HUDEP-2 (cell line): ENCODE results near the gene KRTAP4-3.
"Not testable (repeated sequence)": the region's sequence is repeated elsewhere in the genome, so short reads cannot be mapped to it uniquely, and the experiment has no call there.

ENCODE experiments used
- DNase-seq, 76 experiments: peaks; one replicate each; lab custom pipeline; 2025; ENCODE audit not compliant: unreplicated experiment in 76 of 76; lab: John Stamatoyannopoulos, UW

The KRTAP4-3 gene

DNA sequence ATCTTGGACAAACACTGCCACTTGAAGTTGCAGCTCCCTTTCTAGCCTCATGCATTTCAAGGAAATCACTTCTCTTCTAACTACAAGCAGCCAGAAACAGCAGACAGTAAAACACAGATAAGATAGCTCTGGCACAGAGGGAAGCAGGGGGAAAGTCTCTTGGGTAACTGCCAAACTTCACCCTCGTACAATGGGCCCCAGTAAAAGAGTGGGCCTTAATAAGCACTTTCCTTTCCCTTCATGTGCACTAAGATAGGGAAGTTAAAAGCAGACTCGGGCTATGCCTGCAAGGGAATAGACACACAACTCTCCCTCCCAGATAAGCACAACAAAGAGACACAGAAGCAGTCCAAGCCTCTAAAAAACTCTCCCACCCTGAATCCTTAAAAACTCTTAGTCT lies 14.2 kb downstream of the KRTAP4-3 start:
- DNase-seq = no peak

DNA sequence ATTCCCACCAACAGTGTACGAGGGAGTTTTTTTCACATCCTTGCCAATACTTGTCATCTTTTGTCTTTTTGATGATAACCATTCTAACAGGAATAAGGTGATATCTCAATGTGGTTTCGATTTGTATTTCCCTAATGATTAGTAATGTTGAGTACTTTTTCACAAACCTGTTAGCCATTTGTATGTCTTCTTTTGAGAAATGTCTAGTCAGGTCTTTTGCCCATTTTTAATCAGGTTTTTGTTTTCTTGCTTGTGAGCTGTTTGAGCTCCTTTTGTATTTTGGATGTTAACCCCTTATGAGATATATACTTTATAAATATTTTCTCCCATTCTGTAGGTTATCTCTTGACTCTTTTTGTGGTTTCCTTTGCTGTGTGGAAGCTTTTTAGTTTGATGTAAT lies 16.5 kb downstream of the KRTAP4-3 start:
- DNase-seq = no peak

DNA sequence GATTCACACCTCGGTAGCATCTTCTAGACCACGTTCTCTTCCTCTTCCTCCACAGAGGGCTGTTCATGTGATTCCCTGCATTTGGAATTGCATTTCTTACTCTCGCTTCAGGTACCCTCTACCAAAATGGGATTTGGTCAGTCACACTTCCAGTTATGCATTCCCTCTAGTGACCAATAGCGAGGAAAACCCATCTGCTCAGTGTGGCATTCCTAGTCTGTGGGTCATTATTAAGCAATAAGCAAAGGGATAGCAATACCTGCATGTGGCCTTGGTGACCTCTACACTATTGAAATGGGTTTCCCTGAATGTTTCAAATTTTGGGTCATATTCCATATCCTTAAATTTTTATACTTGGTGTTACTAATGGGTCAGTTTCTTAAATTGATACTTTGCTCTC lies 18.0 kb downstream of the KRTAP4-3 start:
- DNase-seq = no peak

DNA sequence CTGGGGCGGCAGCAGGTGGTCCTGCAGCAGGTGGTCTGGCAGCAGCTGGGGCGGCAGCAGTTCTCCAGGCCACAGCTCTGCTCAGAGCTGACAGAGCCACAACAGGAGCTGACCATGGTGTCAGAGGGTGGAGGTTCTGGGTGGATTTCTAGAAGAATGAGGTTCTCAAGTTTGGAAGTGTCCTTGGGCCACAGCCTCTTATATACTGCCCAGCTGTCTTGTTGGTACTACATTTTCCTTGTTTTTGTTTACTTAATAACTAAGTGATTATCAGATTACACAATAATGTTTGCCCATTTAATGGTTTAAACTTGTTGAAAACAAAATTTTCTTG lies 18.4 kb downstream of the KRTAP4-3 start, which contains the start of gene KRTAP4-5:
Gene KRTAP4-5, minus strand, starts transcription at position 174 of the 334 bp plus-strand sequence. Its CDS starts 58 bp downstream, at position 116.
- DNase-seq = no peak

DNA sequence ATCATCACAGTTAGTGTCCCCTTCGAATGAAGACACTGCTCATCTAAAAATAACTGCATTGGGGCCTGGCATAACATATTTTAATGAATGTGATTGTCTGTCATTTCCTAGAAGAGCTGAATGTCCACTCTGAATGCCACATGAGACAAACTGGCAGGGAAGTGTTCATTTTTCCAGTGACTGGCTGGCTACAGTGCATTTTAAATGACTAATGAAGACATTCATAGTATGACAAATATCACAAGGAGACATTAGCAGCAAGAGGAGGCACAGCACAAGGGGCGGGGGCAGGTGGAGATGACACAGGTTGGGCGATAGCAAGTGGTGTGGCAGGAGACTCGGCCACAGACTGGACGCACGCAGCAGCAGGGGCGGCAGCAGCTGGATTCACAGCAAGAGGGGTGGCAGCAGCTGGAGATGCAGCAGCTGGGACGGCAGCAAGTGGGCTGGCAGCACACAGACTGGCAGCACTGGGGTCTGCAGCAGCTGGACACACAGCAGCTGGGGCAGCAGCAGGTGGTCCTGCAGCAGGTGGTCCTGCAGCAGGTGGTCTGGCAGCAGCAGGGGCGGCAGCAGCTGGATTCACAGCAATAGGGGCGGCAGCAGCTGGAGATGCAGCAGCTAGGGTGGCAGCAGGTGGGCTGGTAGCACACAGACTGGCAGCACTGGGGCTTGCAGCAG lies 18.9 kb downstream of the KRTAP4-3 start:
- not testable (repeated sequence) for DNase-seq

DNA sequence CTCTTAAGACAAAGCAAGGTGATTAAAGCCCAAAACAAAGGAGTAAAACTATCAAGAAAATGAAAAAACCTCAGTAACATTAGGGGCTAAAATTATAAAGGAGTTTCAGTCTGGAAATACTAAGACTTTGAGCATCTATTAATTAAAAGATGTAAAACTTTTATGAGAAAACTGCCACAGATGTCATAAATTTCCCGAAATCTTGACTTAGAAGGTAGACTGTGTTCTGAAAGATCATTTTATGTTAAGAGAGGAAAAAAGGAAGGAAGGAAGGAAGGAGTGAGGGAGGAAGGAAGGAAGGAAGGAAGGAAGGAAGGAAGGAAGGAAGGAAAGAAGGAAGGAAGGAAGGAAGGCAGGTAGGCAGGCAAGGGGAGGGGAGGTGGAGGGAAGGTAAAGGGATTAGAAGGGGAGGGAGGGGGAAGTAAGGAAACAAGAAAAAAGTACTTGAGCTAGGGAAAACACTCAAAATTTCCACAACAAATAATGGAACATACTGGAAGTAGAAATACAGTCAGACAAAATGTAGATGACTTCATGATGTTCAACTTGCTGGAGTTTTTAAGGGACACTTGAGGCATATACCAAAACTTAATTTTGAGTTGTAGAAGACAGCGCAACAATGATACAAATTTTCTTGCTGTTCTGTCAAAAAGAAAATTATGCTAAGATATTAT lies 20.4 kb downstream of the KRTAP4-3 start:
- no peak for DNase-seq

DNA sequence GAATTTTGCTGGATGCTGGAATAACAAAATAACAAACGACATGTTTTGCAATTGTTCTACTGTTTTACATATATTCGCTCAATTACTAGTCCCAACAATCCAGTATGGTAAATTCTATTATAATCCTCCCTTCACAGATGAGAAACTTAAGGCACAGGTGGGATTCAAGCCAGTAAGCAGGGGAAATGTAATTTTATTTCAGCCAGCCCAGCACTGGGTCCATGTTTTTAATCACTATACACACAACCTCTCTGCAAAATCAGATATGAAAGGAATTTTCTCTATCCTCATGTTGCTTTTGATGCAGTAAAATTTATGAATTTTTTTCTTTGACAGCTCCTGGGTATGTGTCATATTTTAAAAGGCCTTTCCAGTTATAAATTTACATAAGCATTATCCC lies 22.8 kb downstream of the KRTAP4-3 start:
- DNase-seq = no peak

DNA sequence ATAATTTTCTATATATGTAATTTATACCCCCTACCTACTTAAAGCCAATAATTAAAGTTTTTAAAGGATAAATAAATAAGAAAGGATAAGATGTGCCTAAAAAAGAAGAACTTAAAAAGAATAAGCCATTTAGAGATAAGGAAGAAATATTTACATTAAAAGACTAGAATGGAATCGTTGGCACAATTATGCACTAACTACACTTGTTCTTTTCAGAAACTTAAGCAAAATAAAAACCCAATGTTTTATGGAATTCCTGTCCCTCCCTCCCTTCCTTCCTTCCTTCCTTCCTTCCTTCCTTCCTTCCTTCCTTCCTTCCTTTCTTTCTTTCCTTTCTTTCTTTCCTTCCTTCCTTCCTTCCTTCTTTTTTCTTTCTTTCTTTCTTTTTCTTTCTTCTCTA lies 23.2 kb downstream of the KRTAP4-3 start:
- no peak for DNase-seq

DNA sequence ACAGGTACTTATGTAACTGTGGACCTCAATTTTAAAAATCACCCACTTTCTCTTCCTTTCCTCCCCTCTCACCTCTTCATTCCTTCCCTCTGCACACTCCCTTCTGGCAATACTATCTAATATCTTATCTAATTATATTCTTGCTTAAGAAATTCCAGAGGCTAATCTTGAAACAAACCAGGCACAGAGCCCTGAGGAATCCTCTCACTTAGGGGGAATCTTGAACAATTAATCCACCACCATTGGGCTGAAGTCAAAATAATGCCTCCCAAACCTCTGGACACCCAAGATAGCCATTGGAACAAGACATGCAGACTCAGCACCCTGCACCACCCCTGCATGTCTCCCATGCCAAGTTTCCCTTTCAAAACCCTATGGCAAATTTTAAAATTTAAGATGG lies 26.7 kb downstream of the KRTAP4-3 start:
- DNase-seq = no peak

DNA sequence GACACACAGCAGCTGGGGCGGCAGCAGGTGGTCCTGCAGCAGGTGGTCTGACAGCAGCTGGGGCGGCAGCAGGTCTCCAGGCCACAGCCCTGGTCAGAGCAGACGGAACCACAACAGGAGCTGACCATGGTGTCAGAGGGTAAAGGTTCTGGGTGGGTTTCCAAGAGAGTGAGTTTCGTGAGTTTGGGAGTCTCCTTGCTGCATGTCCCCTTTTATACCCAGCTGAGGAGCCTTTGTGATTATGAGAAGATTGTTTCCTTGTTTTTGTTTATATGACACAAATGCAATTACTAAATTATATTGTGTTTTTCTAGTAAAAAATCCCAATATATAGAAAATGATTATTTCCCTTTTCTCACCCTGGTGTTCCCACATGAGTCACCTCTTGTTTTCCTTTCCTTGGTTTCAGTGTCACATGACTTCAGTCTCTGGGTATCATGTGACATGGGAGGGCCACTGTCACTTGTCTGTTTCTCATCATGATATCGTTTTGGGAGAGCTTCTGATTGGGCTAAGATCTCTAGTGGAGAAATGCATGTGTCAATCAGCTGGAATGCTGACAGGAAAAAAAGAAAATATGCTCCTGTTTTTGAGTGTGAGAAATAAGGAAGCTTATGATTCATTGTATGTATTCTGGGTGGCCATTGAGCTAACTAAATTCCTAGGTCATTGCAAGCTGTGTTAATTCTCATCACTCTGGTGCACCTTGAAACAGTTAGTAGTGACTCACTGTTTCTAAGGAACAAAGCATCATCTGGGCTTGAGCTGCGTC lies 27.5 kb downstream of the KRTAP4-3 start, which contains the start of gene KRTAP4-6:
Gene KRTAP4-6, minus strand, starts transcription at position 185 of the 772 bp plus-strand sequence. Its CDS starts 57 bp downstream, at position 128.
- DNase-seq = no peak

DNA sequence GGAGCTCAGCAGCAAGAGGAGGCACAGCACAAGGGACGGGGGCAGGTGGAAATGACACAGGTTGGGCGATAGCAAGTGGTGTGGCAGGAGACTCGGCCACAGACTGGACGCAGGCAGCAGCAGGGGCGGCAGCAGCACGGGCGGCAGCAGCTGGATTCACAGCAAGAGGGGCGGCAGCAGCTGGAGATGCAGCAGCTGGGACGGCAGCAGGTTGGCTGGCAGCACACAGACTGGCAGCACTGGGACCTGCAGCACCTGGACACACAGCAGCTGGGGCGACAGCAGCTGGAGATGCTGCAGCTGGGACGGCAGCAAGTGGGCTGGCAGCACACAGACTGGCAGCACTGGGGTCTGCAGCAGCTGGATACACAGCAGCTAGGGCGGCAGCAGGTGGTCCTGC lies 28.2 kb downstream of the KRTAP4-3 start:
- DNase-seq = not testable (repeated sequence)

DNA sequence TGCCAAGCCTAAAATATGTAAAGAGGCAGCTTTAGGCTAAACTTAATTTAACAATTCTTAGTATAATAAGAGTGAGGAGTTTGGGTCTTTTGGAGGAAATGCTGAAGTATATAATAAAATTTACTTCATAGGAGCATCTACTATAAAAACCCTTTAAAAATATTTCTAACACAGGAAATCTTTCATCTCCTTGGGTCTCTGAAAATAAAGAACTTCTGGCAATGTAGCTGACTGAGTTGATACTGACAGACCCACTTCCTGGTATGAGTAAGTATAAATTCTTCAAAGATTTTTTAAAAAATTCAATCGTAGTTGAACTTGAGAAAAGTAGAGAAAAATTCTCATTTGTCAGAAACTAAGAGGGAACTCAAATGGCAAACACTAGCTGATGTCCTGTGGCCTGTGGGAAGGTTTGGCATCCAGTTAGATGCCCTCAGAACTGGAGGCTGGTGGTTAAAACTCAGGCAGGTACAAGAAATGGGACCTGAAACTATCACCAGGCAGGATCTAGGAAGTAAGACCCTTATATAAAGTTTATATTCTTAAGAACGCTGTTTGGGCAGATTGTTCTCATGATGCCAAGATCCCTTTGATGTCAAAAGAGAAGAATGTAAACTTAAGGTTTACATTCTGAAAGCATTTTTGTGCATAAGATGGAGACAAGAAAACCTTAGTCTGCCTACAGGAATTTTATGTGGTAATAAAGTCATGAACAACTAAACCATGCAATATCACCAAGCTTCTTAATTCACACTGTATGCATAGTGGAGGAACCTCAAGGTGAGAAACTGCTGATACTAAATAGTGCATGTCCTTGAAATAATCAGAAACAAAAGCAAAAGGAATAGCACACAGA lies 33.9 kb downstream of the KRTAP4-3 start:
- no peak for DNase-seq

DNA sequence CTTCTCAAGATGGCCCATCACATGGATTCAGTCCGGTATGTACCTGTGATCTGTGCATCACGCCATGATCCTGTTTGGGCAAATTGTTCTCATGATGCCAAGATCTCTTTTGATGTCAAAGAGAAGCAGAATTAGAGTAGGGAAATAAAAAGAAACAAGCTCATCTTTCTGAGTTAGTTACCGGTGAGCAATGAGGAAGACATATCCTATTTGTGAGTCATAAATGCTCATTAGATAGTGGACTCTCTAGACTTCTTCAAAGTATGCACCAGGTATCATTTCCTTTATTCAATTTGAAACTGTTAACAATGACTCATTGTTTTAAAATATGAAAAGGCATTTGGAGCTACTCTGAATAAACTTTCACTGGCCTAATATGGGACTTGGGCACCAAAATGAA lies 36.0 kb downstream of the KRTAP4-3 start:
- DNase-seq = no peak

DNA sequence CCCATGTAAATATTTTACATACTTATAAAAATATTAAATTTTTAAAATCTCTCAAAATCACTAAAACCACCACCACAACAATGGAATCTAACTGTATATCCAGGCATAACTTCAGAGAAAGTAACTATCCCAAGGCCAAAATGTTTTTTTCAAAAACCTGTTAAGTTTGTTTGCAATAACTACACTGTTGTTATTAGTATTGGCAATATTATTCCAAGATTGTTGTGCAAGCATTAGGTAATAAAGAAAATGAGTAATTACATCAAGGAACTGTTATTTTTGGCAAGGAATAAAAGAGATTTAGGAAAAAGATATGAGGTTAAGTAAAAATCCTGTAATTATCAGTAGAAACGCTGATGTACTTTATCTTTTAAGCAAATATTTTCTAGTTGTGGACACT lies 40.6 kb downstream of the KRTAP4-3 start:
- no peak for DNase-seq

DNA sequence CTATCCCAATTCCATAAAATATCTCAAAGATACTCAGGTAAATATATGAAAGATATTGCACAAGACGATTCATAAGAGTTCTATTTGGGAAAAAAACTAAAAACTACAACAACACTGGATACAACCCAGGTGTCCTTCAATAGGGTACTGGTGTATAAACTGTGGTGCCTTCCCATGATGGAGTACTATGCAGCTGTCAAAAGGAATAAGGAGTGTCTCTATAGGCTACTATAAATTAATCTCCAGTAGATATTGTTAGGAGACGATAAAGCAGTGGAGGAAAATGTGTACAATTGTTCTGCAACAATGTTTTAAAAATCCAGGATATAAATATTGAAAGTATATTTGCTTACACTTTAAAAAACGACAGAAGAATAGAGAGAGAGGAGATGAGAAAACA lies 41.6 kb downstream of the KRTAP4-3 start:
- no peak for DNase-seq

DNA sequence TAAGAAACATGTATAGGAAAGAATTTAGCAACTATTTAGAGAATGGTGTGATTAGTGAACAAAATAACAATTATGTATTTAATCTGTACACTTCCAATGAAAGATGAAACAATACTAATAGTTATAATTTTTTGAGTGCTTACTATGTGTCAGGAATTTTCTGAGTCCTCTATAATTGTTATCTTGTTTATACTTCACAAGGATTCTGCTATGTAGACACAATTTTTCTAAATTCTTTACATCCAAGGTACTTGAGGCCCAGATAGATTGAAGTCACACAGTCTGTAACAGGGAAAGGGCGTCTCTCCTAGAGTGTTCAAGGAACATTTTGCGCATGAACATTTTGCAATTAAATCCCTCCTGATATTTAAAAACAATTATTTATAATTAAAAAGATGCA lies 43.0 kb downstream of the KRTAP4-3 start:
- no peak for DNase-seq

DNA sequence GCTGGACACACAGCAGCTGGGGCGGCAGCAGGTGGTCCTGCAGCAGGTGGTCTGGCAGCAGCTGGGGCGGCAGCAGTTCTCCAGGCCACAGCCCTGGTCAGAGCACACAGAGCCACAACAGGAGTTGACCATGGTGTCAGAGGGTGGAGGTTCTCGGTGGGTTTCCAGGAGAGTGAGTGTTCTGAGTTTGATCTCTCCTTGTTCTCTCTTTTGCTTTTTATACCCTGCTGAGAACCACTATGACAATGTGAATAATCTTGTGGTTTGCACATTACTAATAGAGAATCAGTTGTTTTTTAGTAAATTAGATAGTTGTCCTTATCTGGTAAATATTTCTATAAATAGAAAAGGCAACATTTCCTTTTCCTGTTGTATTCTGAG lies 44.0 kb downstream of the KRTAP4-3 start, which contains the start of gene KRTAP4-12:
Gene KRTAP4-12, minus strand, starts transcription at position 192 of the 381 bp plus-strand sequence. Its CDS starts 60 bp downstream, at position 132.
- not testable (repeated sequence) for DNase-seq

DNA sequence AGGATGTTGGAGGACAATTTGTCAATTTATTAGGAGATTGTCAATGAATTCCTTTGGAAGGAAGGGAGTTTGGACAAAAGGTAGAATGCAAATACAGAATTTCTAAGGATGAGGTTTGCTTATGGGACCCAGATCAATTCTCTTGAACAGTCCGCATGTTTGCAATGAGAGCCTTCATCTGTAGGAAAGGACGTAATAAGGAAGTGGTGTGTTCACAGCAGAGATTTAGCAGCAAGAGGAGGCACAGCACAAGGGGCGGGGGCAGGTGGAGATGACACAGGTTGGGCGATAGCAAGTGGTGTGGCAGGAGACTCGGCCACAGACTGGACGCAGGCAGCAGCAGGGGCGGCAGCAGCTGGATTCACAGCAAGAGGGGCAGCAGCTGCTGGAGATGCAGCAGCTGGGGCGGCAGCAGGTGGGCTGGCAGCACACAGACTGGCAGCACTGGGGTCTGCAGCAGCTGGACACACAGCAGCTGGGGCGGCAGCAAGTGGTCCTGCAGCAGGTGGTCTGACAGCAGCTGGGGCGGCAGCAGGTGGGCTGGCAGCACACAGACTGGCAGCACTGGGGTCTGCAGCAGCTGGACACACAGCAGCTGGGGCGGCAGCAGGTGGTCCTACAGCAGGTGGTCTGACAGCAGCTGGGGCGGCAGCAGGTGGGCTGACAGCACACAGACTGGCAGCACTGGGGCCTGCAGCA lies 44.6 kb downstream of the KRTAP4-3 start:
- not testable (repeated sequence) for DNase-seq

DNA sequence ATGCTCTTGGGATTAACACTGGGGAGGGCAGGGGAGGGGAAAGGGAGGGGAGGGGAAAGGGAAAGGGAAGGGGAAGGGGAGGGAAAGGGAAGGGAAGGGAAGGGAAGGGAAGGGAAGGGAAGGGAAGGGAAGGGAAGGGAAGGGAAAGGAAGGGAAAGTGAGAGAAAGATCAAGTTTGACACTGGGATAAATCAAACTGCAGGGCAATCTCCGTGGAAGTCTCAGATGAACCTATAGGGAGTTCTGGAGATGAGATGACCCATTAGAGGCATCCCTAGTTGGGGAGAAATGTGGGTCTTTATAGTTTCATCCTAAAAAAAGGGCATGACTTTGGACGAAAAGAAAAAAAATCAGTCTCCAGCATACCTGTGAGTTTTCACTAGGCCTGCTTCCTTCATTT lies 46.3 kb downstream of the KRTAP4-3 start:
- no peak for DNase-seq
